HG03135 (cell line): ENCODE results near the gene ELOA.
A peak's percentile ranks its signal among the peaks of the same experiment; 100 is the strongest.
"Not testable (repeated sequence)": the region's sequence is repeated elsewhere in the genome, so short reads cannot be mapped to it uniquely, and the experiment has no call there.

Source experiments
- ATAC-seq: cut with Tn5 transposase; IDR thresholded peaks from one replicate; pipeline ENCODE4 v1.9.1; 2021; ENCODE audit warnings: mild to moderate bottlenecking, moderate library complexity; ENCODE audit not compliant: unreplicated experiment

Gene ELOA

GRCh38 chr1:23777979-23778814 lies 34.9 kb downstream of the ELOA start, which contains the start of gene PITHD1:
TSS of gene PITHD1 (plus strand) at chr1:23778418. CDS start at chr1:23778516, 98 bp downstream.
- peak; percentile 80 for ATAC-seq

DNA sequence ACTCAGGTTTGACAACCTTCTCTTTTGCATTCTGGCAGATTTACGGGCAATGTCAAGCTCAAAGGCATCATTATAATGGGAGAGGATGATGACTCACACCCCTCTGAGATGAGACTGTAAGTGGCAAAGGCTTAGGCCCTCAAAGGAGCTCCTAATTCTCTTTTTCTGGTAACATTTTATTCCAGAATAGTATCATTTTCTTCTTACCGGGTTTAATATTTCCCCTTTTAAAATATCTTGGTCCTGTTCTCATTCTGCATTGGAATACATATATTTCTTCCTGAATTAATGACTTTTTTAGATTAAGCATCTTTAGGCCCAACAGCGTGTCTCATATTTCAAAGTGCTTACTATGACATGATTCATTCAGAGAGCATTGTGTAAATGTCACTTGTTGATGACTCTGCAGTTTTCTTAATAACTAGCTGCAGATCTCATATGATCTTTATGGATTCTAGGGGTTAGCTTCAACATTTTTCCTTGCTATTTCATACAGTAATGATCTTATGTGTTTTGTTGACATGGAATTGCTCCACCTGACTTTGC lies 36.6 kb downstream of the ELOA start:
- no peak for ATAC-seq

DNA sequence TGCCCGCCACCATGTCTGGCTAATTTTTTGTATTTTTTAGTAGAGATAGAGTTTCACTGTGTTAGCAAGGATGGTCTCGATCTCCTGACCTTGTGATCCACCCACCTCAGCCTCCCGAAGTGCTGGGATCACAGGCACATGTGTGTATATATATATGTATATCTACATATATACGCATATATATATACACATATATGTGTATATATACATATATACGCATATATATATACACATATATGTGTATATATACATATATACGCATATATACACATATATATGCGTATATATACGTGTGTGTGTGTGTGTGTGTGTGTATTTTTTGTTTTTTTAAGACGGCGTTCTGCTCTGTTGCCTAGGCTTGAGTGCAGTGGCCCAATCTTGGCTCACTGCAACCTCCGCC lies 39.9 kb downstream of the ELOA start:
- ATAC-seq, result not testable (repeated sequence)

DNA sequence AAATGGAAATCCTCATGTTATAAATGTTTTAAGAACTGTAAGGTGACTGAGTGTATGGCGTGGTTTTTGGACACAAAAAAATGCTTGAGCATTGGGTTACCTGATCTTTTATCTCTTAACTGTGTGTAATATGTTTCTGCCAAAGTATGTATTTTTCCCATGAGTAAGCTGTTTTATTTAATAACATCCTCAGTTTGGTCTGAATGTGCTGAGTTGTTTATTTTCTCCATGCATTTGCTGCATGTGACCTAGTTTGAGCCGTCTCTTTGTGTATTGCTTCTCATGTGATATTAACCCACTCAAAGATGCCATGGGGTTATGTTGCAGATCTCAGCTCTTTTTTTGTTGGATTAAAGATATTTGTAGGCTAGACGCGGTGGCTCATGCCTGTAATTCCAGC lies 41.6 kb downstream of the ELOA start:
- no peak for ATAC-seq

DNA sequence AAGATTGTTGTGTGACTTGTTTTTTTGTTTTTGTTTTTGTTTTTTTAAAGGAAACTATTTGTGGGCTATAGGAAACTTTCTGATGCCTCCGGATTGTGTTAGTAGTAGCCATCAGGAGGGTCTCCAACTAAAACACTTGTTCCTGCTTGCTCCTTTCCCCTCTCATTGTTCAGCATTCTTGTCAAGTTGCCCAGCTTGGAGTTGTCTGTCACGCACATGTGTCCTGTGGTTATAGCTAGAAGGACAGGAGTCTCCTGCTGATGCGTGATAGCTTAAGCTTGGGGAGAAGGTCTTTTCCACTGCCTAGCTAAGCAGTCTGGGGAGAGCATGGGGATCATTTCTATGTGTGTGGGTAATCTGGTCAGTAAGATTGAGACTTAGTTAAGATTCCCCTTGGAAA lies 44.4 kb downstream of the ELOA start:
- ATAC-seq, result no peak

DNA sequence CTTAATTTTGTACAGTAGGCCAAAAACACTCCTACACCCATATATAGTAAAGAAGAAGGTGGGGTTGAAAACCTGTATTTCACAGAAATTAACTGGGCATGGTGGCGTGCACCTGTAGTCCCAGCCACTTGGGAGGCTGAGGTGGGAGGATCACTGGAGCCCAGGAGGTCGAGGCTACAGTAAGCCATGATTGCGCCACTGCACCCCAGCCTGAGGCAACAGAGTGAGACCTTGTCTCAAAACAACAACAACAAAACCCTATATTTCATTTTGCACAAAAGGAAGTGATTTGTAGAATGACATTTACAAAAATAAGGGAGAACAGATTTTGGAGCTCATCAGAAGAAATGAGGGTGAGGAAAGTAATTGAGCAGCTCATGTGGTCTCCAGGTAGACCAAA lies 45.4 kb downstream of the ELOA start:
- ATAC-seq, result no peak

DNA sequence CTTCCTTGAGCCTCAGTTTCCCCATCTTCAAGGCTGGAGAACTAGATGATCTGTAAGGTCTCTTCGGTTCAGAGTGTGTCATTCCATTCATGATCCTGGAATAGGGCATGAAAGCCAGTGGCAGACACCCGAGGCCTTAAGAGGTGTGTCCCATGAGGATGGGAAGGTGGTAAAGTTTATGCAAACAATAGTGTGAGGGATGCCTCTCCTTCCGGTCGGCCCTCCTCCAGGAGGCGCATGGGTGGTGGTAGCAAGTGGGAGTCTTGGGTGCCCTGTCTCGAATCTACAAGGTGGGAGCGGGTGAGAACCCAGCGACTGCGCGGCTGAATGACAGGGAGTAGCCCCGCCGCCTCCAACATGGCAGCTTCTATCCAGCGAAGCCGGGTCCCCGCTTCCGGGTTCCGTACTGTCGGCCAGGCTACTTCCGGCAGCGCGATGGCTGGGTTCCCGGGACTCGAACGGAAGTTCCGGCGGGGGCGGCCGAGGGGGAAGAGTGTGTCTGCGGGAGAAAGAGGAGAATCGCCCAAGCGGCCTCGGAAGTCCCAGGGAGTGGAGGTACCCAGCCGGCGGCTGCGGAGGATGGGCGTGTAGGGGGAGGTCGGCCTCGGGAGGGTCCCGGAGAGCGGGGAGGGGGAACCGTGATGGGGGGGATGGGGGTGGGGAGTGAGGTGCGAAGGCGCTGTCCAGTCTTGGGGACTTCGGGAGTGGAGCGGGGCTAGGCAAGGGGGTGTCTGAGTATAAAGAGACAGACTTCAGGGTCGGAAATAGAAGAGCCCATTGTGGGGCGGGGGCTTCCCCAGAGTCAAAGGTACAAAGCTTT lies 47.6 kb downstream of the ELOA start, which contains the start of gene LYPLA2:
Gene LYPLA2 (plus strand): TSS at position 450 of the 820 bp plus-strand sequence. CDS start 1,538 bp downstream, outside the sequence.
- ATAC-seq, result peak; percentile 70

GRCh38 chr1:23791516-23792047 lies 48.3 kb downstream of the ELOA start:
- no peak for ATAC-seq

DNA sequence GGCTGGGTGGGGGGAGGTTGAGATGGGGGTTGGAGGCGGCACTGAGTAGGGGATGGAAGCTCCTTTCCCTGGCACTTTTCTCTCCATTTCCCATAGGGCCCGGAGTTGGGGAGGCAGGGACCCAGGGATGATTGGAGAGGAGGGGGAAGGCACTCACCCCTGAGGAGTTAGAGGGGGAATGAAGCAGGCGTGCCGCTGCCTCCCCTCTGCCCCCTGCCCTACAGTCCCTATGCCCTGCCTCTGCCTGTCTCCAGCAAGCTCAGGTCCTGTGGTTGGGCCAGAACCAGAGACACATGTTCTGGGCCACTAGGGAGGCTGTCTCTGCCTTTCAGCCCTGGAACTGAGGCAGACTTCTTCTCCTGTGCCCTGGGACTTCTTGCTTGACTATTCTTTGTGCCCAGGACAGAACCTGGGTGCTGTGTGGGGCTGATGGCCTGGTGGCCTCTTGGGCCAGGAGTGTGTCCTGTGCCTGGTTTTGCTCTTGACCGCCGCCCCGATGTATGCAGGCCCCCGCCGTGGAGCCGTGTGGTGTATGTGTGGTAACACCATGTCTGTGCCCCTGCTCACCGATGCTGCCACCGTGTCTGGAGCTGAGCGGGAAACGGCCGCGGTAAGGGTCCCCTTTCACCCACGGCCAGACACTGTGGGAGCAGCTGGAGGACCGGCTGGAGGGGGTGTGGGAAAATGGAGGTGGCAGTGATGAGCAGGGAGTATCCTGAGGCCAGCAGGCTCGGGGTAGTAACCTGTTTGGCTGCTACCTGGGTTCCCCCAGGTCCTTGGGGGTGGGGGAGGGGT lies 49.1 kb downstream of the ELOA start:
- ATAC-seq, result no peak

GRCh38 chr1:23793018-23793781 lies 49.9 kb downstream of the ELOA start:
- ATAC-seq, result no peak

DNA sequence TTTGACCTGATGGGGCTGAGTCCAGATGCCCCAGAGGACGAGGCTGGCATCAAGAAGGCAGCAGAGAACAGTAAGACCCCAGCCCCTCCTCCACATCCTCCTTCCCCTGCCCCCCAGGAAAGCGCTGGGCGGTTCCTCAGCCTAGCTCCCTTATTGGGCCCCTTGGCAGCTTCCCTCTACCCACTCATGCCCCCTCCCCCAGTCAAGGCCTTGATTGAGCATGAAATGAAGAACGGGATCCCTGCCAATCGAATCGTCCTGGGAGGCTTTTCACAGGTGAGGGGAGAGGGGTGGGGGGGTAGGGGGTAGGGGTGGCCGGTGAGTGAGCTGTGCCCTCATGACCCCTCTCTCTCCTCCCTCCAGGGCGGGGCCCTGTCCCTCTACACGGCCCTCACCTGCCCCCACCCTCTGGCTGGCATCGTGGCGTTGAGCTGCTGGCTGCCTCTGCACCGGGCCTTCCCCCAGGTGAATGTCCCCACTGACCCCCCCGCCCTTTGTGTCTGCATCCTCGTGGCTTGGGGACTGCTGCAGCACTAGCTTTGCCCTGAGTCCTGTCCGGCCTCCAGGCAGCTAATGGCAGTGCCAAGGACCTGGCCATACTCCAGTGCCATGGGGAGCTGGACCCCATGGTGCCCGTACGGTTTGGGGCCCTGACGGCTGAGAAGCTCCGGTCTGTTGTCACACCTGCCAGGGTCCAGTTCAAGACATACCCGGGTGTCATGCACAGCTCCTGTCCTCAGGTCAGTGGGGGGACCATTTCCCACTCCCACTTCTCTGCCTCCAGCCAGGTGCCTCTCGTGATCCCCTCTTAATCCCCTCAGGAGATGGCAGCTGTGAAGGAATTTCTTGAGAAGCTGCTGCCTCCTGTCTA lies 50.8 kb downstream of the ELOA start:
- ATAC-seq, result no peak

GRCh38 chr1:23794732-23795182 lies 51.5 kb downstream of the ELOA start:
- ATAC-seq, result not testable (repeated sequence)

- no peak for ATAC-seq
These were observed 52.6 kb downstream of the ELOA start for GRCh38 chr1:23795676-23796465.

DNA sequence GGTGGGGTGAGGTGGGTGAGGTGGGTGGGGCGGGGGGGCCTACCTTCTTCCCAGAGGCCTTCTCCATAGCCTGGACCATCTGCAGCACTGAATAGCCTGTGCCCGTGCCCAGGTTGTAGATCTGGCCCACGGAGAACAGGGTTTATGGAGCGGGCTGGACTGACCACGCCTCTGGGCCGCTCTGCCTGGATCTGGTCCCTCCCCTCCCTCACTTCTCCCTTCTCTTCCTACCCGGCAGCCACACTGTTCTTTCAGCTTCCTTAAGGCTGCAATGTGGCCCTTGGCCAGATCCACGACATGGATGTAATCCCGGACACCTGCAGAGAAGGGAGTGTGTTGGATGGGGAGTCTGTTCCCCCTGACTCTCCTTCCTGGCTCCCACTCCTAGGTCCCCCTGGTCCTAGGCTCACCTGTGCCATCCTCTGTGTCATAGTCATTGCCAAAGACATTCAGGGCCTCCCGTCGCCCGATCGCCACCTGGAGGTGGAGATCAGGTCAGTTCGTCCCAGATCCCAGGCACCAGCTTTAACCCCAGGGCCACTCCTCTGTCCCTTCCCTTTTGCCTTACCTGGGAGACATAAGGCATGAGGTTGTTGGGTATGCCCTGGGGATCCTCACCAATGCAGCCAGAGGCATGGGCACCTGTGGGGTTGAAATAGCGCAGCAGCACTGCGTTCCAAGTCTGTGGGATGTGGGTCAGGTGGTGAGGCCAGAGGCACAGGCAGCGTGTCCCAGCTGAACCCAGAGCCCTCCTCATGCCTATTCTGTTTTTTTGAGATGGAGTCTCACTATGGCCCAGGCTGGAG lies 53.4 kb downstream of the ELOA start:
- no peak for ATAC-seq

- ATAC-seq, result no peak
These were observed 54.5 kb downstream of the ELOA start for GRCh38 chr1:23797478-23798448.

GRCh38 chr1:23798662-23799142 lies 55.4 kb downstream of the ELOA start:
- no peak for ATAC-seq
